OCI-LY7 (cell line): ENCODE measurements around the gene DUSP28. TPM values are rescaled to one million over a fixed set of nuclear protein-coding genes. Genes with fewer than 3 reads are reported as not detected.

Experiments used
- BruUV-seq: library from RNA; stranded (reverse); fragments of 400-500 nt; replicated peaks from 2 replicates; lab custom pipeline; 2021; lab: Mats Ljungman, UMichigan
- CTCF ChIA-PET: fragments of 300-600 bp; sonication (Branson Sonifier 250); formaldehyde crosslinking; loops from one replicate; lab custom pipeline; 2022; ENCODE audit warnings: antibody characterized with exemption; ENCODE audit not compliant: unreplicated experiment; lab: Charles Lee
- POLR2A ChIA-PET: fragments of 300-600 bp; sonication (Branson Sonifier 250); formaldehyde crosslinking; loops from one replicate; lab custom pipeline; 2022; ENCODE audit warnings: antibody characterized with exemption; lab: Charles Lee
- DNase-seq: peaks from one replicate; pipeline ENCODE4 v3.0.0-alpha.2; 2015; ENCODE audit warnings: low spot score
- H2AFZ ChIP-seq: fragments of 200-600 bp; sonication (generic), shearing (Covaris generic); 2 replicates; pipeline ENCODE4 v1.6.1; 2014; ENCODE audit warnings: mild to moderate bottlenecking, antibody characterized with exemption, low read length, moderate library complexity
- H3K27ac ChIP-seq: fragments of 200-600 bp; sonication (generic); 2 replicates; pipeline ENCODE4 v1.5.1; 2014; ENCODE audit warnings: mixed run types, low read depth, mild to moderate bottlenecking, moderate library complexity, low read length, inconsistent platforms; ENCODE audit not compliant: poor library complexity, severe bottlenecking
- H3K36me3 ChIP-seq: fragments of 200-600 bp; sonication (generic); 2 replicates; pipeline ENCODE4 v1.6.1; 2014; ENCODE audit warnings: mild to moderate bottlenecking, antibody characterized with exemption, low read length, moderate library complexity, mixed read lengths; ENCODE audit not compliant: insufficient read depth
- H3K4me1 ChIP-seq: fragments of 200-600 bp; sonication (generic); 2 replicates; pipeline ENCODE4 v1.5.1; 2014; ENCODE audit warnings: mild to moderate bottlenecking, low read length; ENCODE audit not compliant: insufficient read depth, poor library complexity, severe bottlenecking
- H3K4me2 ChIP-seq: fragments of 200-600 bp; sonication (generic); 2 replicates; pipeline ENCODE4 v1.6.1; 2014; ENCODE audit warnings: mild to moderate bottlenecking, low read length
- H3K4me3 ChIP-seq: fragments of 200-600 bp; sonication (generic); 2 replicates; pipeline ENCODE4 v1.5.1; 2014; ENCODE audit warnings: mild to moderate bottlenecking, low read depth, low read length; ENCODE audit not compliant: poor library complexity, severe bottlenecking
- H3K79me2 ChIP-seq: fragments of 200-600 bp; sonication (generic); 2 replicates; pipeline ENCODE4 v1.6.1; 2016; ENCODE audit warnings: low read depth, mild to moderate bottlenecking, low read length, moderate library complexity, mixed read lengths; ENCODE audit not compliant: insufficient read depth
- H3K9me2 ChIP-seq: fragments of 200-600 bp; sonication (generic); 2 replicates; pipeline ENCODE4 v1.6.1; 2016; ENCODE audit warnings: mild to moderate bottlenecking, low read length, mixed read lengths; ENCODE audit not compliant: insufficient read depth
- H3K9me3 ChIP-seq: fragments of 200-600 bp; sonication (generic); 2 replicates; pipeline ENCODE4 v1.6.1; 2014; ENCODE audit warnings: mild to moderate bottlenecking, mixed run types, low read length, mixed read lengths
- H4K20me1 ChIP-seq: fragments of 200-600 bp; sonication (generic); 2 replicates; pipeline ENCODE4 v1.6.1; 2014; ENCODE audit warnings: mild to moderate bottlenecking, antibody characterized with exemption, low read length, moderate library complexity, mixed read lengths; ENCODE audit not compliant: insufficient read depth
- CTCF ChIP-seq: fragments of 200-600 bp; sonication (generic); conservative IDR thresholded peaks from 2 replicates; pipeline ENCODE4 v1.5.1; 2014; ENCODE audit warnings: mild to moderate bottlenecking, antibody characterized with exemption, low read length, moderate library complexity, mixed read lengths
- EZH2phosphoT487 ChIP-seq: fragments of 200-600 bp; sonication (generic); IDR thresholded peaks from 2 replicates; pipeline ENCODE4 v1.6.1; 2018; ENCODE audit warnings: low read depth, borderline replicate concordance, mild to moderate bottlenecking, mixed run types, antibody characterized with exemption, low read length, moderate library complexity, mixed read lengths
- intact Hi-C: fragments of 100-400 bp; cut with micrococcal nuclease; formaldehyde crosslinking; loops from one replicate; pipeline ENCODE4 v1.10.0; 2022; ENCODE audit not compliant: unreplicated experiment
- total RNA-seq, 2 experiments: library from RNA; depleted of rRNA in 1 of 2; stranded (reverse); fragments of >200 nt in 1 of 2; shearing (Covaris generic) in 1 of 2; gene quantifications; 2 replicates each; pipeline ENCODE4 v1.2.3, GENCODE V29; 2014 to 2022

Gene DUSP28
- total RNA-seq, 2 experiments from 2014 or later: 15.8 to 17.6 TPM

- DNase-seq: peak; percentile 71
- H3K4me2 ChIP-seq: peak within 1 kb of the TSS; percentile 99
- H3K36me3 ChIP-seq: peaks cover 11% of the 10 kb centered on the region
- H2AFZ ChIP-seq: peak within 1 kb of the TSS; percentile 49; the same call in 1 of the 2 replicates
- H3K27ac ChIP-seq: peak within 1 kb of the TSS; percentile 75
- H3K79me2 ChIP-seq: peaks cover 13% of the 10 kb centered on the region; the same call in 1 of the 2 replicates
- peak within 1 kb of the TSS; percentile 83 for H3K4me3 ChIP-seq
- no peak for TF ChIP-seq CTCF
- TF ChIP-seq EZH2phosphoT487: no peak
- intact Hi-C loops: no loop called here
- ChIA-PET POLR2A (interaction anchor here (1.1 to 2.9 kb wide), 2 partner anchors 17 to 18 kb away, joined by 5 to 59 read pairs; partner anchors contain the start of gene CAPN10), CTCF (interaction anchor here (1.4 kb wide), 1 partner anchor 17 kb away, joined by 5 read pairs; no protein-coding TSS in a partner anchor)
- no TSS peak for BruUV-seq
- H3K4me1 ChIP-seq: peaks cover 48% of the 10 kb centered on the region
- no peaks in the 10 kb centered on the region for H3K9me2 ChIP-seq
- H4K20me1 ChIP-seq: 0 out of 2 replicates have a peak, but pooled peaks cover 5% of the 10 kb centered on the region
- H3K9me3 ChIP-seq: no peaks in the 10 kb centered on the region
Observed at GRCh38 chr2:240567872-240568677, 7.9 kb downstream of the DUSP28 start, which contains the start of gene RNPEPL1. Gene RNPEPL1 (plus strand): TSS chr2:240568484. CDS start chr2:240568587, 103 bp downstream.

- peak; percentile 80 for DNase-seq
- Histone ChIP-seq H3K36me3 (peaks cover 3% of the 10 kb centered on the region; the same call in 1 of the 2 replicates), H3K4me2 (peak overlapping the region; percentile 99), H3K4me3 (peak overlapping the region; percentile 83), H2AFZ (no peak overlapping the region), H3K9me2 (no peaks in the 10 kb centered on the region), H3K79me2 (peaks cover 13% of the 10 kb centered on the region; the same call in 1 of the 2 replicates), H4K20me1 (0 out of 2 replicates have a peak, but pooled peaks cover 5% of the 10 kb centered on the region), H3K4me1 (peaks cover 48% of the 10 kb centered on the region), H3K27ac (peak overlapping the region; percentile 57), H3K9me3 (no peaks in the 10 kb centered on the region)
- ChIA-PET POLR2A (interaction anchor here (1.1 to 1.2 kb wide), 2 partner anchors 11 to 18 kb away, joined by 3 to 5 read pairs; partner anchors contain the start of gene CAPN10), CTCF (interaction anchor here (0.6 to 1.4 kb wide), 2 partner anchors 16 to 103 kb away, joined by 3 to 5 read pairs; no protein-coding TSS in a partner anchor)
- TF ChIP-seq CTCF (no peak), EZH2phosphoT487 (no peak)
- BruUV-seq: no TSS peak
- intact Hi-C loops: no loop called here
Observed at GRCh38 chr2:240568678-240569522, 8.7 kb downstream of the DUSP28 start.
